ENCODE measurements around the gene CREB3L2. TPM values are rescaled to one million over a fixed set of nuclear protein-coding genes. Genes with fewer than 3 reads are reported as not detected.

CREB3L2 gene
- total RNA-seq, 1 experiment from 2014 or later = 18.1 TPM

DNA sequence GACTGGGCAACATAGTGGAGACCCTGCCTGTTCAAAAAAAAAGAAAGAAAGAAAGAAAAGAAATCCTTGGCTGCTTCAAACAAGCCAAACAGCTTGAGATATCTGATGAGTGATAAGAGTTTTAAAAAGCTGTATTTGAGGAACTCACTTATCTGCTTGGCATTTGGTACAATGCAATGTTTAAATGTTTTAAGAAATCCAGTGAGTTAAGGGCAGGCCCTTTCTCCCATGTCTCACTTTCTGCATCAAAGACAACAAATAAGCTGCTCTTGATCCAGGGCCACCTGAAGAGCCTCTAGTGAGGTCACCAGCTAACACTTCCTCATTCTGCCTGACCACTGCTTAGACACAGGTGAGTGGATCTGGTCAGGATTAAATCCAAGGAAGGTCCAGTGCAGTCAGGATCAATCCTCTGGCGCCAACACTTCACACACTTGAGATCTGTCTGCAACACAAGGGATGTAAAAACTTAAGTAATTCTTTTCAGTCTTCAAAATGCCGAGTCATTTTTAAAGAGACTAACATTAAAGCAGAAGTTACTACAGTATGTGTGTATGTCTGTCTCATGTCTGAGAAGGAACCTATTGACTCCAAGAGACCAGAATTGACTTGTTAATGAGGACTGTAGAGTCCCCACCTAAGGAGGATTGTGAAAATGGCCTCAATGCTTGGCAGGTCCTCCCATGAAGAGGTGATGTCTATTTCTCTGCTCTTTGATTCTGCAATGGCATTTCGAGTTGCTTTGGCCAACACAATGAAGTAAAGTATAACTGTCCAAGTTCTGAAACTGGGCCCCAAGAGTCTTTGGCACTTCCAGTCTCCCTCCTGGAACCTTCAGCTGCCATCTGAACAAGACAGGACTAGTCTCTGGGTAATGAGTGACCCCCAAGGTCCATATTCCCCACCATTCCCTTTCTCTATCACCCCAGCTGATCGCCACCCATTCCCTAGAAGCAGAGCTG is 43.1 kb downstream of the CREB3L2 start:
- Histone ChIP-seq H3K9me3 (ENCODE audit: low read length) (no peaks in the 10 kb centered on the region), H3K9ac (ENCODE audit: low read length) (no peak overlapping the region), H3K4me3 (ENCODE audit: low read length) (no peak overlapping the region), H2AFZ (ENCODE audit: low read length) (no peak overlapping the region), H3K4me1 (ENCODE audit: insufficient read depth, low read length) (peaks cover 28% of the 10 kb centered on the region), H3K36me3 (ENCODE audit: low read depth, low read length) (no peaks in the 10 kb centered on the region; the same call in 1 of the 2 replicates), H3K4me2 (ENCODE audit: low read length) (no peak overlapping the region), H3K9me2 (replicated peaks; ENCODE audit: low read length) (0 out of 2 replicates have a peak, but pooled peaks cover 4% of the 10 kb centered on the region), H3K79me2 (ENCODE audit: low read length) (no peaks in the 10 kb centered on the region), H3K27me3 (ENCODE audit: low read length) (no peaks in the 10 kb centered on the region), H4K20me1 (ENCODE audit: low read length) (no peaks in the 10 kb centered on the region), H3F3A (ENCODE audit: low read length, unreplicated experiment) (no peaks in the 10 kb centered on the region), H3K27ac (ENCODE audit: low read length) (no peak overlapping the region)
- no peak for TF ChIP-seq EZH2phosphoT487 (IDR thresholded peaks at IDR 0.05; ENCODE audit: borderline replicate concordance, low read length)
- TF ChIP-seq EZH2 (IDR thresholded peaks at IDR 0.05; ENCODE audit: low read length, unreplicated experiment) = no peak
- TF ChIP-seq, protein P1, sequence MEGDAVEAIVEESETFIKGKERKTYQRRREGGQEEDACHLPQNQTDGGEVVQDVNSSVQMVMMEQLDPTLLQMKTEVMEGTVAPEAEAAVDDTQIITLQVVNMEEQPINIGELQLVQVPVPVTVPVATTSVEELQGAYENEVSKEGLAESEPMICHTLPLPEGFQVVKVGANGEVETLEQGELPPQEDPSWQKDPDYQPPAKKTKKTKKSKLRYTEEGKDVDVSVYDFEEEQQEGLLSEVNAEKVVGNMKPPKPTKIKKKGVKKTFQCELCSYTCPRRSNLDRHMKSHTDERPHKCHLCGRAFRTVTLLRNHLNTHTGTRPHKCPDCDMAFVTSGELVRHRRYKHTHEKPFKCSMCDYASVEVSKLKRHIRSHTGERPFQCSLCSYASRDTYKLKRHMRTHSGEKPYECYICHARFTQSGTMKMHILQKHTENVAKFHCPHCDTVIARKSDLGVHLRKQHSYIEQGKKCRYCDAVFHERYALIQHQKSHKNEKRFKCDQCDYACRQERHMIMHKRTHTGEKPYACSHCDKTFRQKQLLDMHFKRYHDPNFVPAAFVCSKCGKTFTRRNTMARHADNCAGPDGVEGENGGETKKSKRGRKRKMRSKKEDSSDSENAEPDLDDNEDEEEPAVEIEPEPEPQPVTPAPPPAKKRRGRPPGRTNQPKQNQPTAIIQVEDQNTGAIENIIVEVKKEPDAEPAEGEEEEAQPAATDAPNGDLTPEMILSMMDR (conservative IDR thresholded peaks at IDR 0.05; ENCODE audit: low read depth, low read length) = no peak
- DNase-seq (no peak), ATAC-seq (no peak)
- CTCF ChIA-PET = no interaction called here
- intact Hi-C loops (cut with micrococcal nuclease) = no loop called here
- POLR2A ChIA-PET (ENCODE audit: unreplicated experiment) = no interaction called here
- no TSS peak for BruUV-seq (replicated peaks)

DNA sequence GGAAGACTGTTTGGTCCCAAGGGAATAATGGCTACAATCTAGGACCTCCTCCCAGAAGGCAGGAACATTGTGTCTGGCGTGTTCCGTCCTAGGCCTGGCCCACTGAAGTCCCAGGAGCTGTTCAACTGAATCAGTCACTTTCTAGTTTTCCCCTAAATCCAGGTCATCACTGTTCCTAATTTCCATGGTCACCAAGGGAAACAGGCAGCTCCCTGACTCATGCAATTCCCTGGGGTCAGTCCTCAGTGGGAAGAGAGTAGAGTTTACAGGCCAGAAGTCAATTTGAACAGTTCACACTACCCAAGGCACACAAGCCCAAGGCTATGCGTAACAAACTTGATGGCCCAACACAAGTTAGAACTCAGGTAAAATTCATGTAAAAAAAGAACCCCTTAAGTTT is 44.0 kb downstream of the CREB3L2 start:
- Histone ChIP-seq H3K9me3 (ENCODE audit: low read length) (no peaks in the 10 kb centered on the region), H3K4me2 (ENCODE audit: low read length) (no peak overlapping the region), H2AFZ (ENCODE audit: low read length) (no peak overlapping the region), H3K4me3 (ENCODE audit: low read length) (no peak overlapping the region), H3F3A (ENCODE audit: low read length, unreplicated experiment) (no peaks in the 10 kb centered on the region), H3K27ac (ENCODE audit: low read length) (no peak overlapping the region), H3K9ac (ENCODE audit: low read length) (no peak overlapping the region), H3K36me3 (ENCODE audit: low read depth, low read length) (no peaks in the 10 kb centered on the region; the same call in 1 of the 2 replicates), H3K4me1 (ENCODE audit: insufficient read depth, low read length) (peaks cover 28% of the 10 kb centered on the region), H3K9me2 (replicated peaks; ENCODE audit: low read length) (0 out of 2 replicates have a peak, but pooled peaks cover 4% of the 10 kb centered on the region), H4K20me1 (ENCODE audit: low read length) (no peaks in the 10 kb centered on the region), H3K27me3 (ENCODE audit: low read length) (no peaks in the 10 kb centered on the region), H3K79me2 (ENCODE audit: low read length) (no peaks in the 10 kb centered on the region)
- TF ChIP-seq, protein P1 (conservative IDR thresholded peaks at IDR 0.05; ENCODE audit: low read depth, low read length) = no peak
- TF ChIP-seq EZH2phosphoT487 (IDR thresholded peaks at IDR 0.05; ENCODE audit: borderline replicate concordance, low read length) = no peak
- TF ChIP-seq EZH2 (IDR thresholded peaks at IDR 0.05; ENCODE audit: low read length, unreplicated experiment) = no peak
- intact Hi-C loops (cut with micrococcal nuclease) = loop anchor here (2.0 kb wide), 1 partner anchor 13 kb away; no protein-coding TSS in a partner anchor
- no peak for ATAC-seq
- ChIA-PET CTCF (no interaction called here), POLR2A (ENCODE audit: unreplicated experiment) (no interaction called here)
- DNase-seq = no peak
- no TSS peak for BruUV-seq (replicated peaks)

Measured in PC-3 (cell line).